Loucy (cell line): Measurements from ENCODE around the gene PTS.
"Not testable (repeated sequence)": the region's sequence is repeated elsewhere in the genome, so short reads cannot be mapped to it uniquely, and the experiment has no call there.

Experiments
- H2AFZ ChIP-seq: fragments of 200-600 bp; sonication (generic); 2 replicates; pipeline ENCODE4 v1.6.0; 2016; ENCODE audit warnings: antibody characterized with exemption, mild to moderate bottlenecking, low read length, moderate library complexity
- H3F3A ChIP-seq: fragments of 200-600 bp; 2 replicates; pipeline ENCODE4 v1.6.0; 2016; ENCODE audit warnings: antibody characterized with exemption, low read depth, mild to moderate bottlenecking
- H3K27me3 ChIP-seq: fragments of 200-600 bp; sonication (generic); 2 replicates; pipeline ENCODE4 v1.6.1; 2014; ENCODE audit warnings: low read length, mild to moderate bottlenecking; ENCODE audit not compliant: insufficient read depth, poor library complexity, severe bottlenecking
- H3K36me3 ChIP-seq: fragments of 200-600 bp; sonication (generic); 2 replicates; pipeline ENCODE4 v1.6.1; 2016; ENCODE audit warnings: low read length; ENCODE audit not compliant: insufficient read depth
- H3K4me1 ChIP-seq: fragments of 200-600 bp; sonication (generic); 2 replicates; pipeline ENCODE4 v1.5.1; 2014; ENCODE audit warnings: low read length, mild to moderate bottlenecking; ENCODE audit not compliant: insufficient read depth, poor library complexity, severe bottlenecking
- H3K4me2 ChIP-seq: fragments of 200-600 bp; sonication (generic); 2 replicates; pipeline ENCODE4 v1.6.0; 2014; ENCODE audit warnings: antibody characterized with exemption, low read length, low read depth, mild to moderate bottlenecking; ENCODE audit not compliant: poor library complexity, severe bottlenecking
- H3K4me3 ChIP-seq: fragments of 200-600 bp; sonication (generic); 2 replicates; pipeline ENCODE4 v1.5.1; 2014; ENCODE audit warnings: low read length, mild to moderate bottlenecking, mixed read lengths; ENCODE audit not compliant: poor library complexity, severe bottlenecking
- H3K79me2 ChIP-seq: fragments of 200-600 bp; sonication (generic); 2 replicates; pipeline ENCODE4 v1.6.1; 2014; ENCODE audit warnings: low read length; ENCODE audit not compliant: insufficient read depth
- H3K9ac ChIP-seq: fragments of 200-600 bp; sonication (generic); 2 replicates; pipeline ENCODE4 v1.6.0; 2014; ENCODE audit warnings: mild to moderate bottlenecking, low read depth, low read length, moderate library complexity; ENCODE audit not compliant: poor library complexity, severe bottlenecking
- H3K9me2 ChIP-seq: fragments of 200-600 bp; sonication (generic); replicated peaks from 2 replicates; pipeline ENCODE4 v1.6.1; 2016; ENCODE audit warnings: low read depth, low read length, mixed read lengths
- H3K9me3 ChIP-seq: fragments of 200-600 bp; sonication (generic); 2 replicates; pipeline ENCODE4 v1.6.1; 2014; ENCODE audit warnings: mild to moderate bottlenecking, antibody characterized with exemption, low read length, low read depth; ENCODE audit not compliant: insufficient read depth
- H4K20me1 ChIP-seq: fragments of 200-600 bp; sonication (generic); 2 replicates; pipeline ENCODE4 v1.6.0; 2014; ENCODE audit warnings: antibody characterized with exemption, low read length, mild to moderate bottlenecking; ENCODE audit not compliant: insufficient read depth, poor library complexity, severe bottlenecking
- EZH2phosphoT487 ChIP-seq: fragments of 200-600 bp; IDR thresholded peaks from 2 replicates; pipeline ENCODE4 v1.6.1; 2018; ENCODE audit warnings: antibody characterized with exemption, mild to moderate bottlenecking, moderate library complexity, borderline replicate concordance
- TF ChIP-seq, protein P1 (sequence below): fragments of 200-600 bp; sonication (generic); conservative IDR thresholded peaks from 2 replicates; pipeline ENCODE4 v1.5.1; 2014; ENCODE audit warnings: mild to moderate bottlenecking, antibody characterized with exemption, low read length

PTS gene

GRCh38 chr11:112185883-112186282 is 40.3 kb upstream of the PTS start:
- no peaks in the 10 kb centered on the region for H4K20me1 ChIP-seq

GRCh38 chr11:112186304-112186703 is 39.9 kb upstream of the PTS start:
- H3K4me3 ChIP-seq = no peak overlapping the region
- H3K9me3 ChIP-seq = no peaks in the 10 kb centered on the region
- no peaks in the 10 kb centered on the region for H3K79me2 ChIP-seq
- no peak overlapping the region for H3K4me2 ChIP-seq
- H3K9me2 ChIP-seq = no peaks in the 10 kb centered on the region
- H3K9ac ChIP-seq = no peak overlapping the region
- H3K27me3 ChIP-seq = no peaks in the 10 kb centered on the region
- H3F3A ChIP-seq = no peaks in the 10 kb centered on the region
- TF ChIP-seq EZH2phosphoT487 = no peak
- TF ChIP-seq, protein P1, sequence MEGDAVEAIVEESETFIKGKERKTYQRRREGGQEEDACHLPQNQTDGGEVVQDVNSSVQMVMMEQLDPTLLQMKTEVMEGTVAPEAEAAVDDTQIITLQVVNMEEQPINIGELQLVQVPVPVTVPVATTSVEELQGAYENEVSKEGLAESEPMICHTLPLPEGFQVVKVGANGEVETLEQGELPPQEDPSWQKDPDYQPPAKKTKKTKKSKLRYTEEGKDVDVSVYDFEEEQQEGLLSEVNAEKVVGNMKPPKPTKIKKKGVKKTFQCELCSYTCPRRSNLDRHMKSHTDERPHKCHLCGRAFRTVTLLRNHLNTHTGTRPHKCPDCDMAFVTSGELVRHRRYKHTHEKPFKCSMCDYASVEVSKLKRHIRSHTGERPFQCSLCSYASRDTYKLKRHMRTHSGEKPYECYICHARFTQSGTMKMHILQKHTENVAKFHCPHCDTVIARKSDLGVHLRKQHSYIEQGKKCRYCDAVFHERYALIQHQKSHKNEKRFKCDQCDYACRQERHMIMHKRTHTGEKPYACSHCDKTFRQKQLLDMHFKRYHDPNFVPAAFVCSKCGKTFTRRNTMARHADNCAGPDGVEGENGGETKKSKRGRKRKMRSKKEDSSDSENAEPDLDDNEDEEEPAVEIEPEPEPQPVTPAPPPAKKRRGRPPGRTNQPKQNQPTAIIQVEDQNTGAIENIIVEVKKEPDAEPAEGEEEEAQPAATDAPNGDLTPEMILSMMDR = no peak
- H2AFZ ChIP-seq = no peak overlapping the region
- H3K36me3 ChIP-seq = no peaks in the 10 kb centered on the region
- H3K4me1 ChIP-seq = peaks cover under 1% of the 10 kb centered on the region
- H4K20me1 ChIP-seq = no peaks in the 10 kb centered on the region

More at GRCh38 chr11:112185883-112186282, 40.3 kb upstream of the PTS start:
- Histone ChIP-seq H3K4me3 (no peak overlapping the region), H3K4me1 (no peaks in the 10 kb centered on the region), H3K4me2 (no peak overlapping the region), H3K36me3 (no peaks in the 10 kb centered on the region), H2AFZ (no peak overlapping the region), H3K27me3 (no peaks in the 10 kb centered on the region), H3K9ac (no peak overlapping the region), H3K9me2 (no peaks in the 10 kb centered on the region), H3K9me3 (no peaks in the 10 kb centered on the region), H3F3A (no peaks in the 10 kb centered on the region), H3K79me2 (no peaks in the 10 kb centered on the region)
- TF ChIP-seq EZH2phosphoT487 = no peak
- TF ChIP-seq, protein P1 = no peak

GRCh38 chr11:112195113-112195512 is 31.1 kb upstream of the PTS start:
- not testable (repeated sequence) for H3K9me3 ChIP-seq, H3K27me3 ChIP-seq, H3K79me2 ChIP-seq, H3K4me1 ChIP-seq, H2AFZ ChIP-seq, H3K9ac ChIP-seq, H3K36me3 ChIP-seq, H3K9me2 ChIP-seq, H3K4me3 ChIP-seq, H3F3A ChIP-seq, H4K20me1 ChIP-seq, H3K4me2 ChIP-seq

DNA sequence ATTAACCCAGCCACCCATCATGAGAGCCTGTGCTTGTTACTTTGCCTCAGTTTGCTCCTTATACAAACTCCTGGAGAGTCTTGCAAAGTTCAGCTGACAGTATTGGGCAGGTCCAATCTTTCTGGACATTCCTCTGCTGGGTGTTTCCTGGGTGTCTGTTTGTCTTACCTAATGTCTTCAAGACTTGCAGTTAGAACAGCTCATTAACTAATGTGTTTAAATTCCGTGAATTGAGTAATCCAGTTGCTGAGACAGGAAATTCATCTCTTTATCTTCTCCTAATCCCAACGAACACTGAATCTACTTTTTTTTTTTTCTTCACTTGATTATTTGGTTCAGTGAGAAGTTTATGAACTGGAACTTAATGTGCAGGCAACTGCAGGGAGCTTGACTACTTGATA is 30.3 kb upstream of the PTS start:
- Histone ChIP-seq H3K4me2 (no peak overlapping the region), H3K36me3 (no peaks in the 10 kb centered on the region), H2AFZ (no peak overlapping the region), H3K27me3 (no peaks in the 10 kb centered on the region), H3K4me1 (peaks cover 9% of the 10 kb centered on the region), H3K9ac (no peak overlapping the region), H3F3A (no peaks in the 10 kb centered on the region), H3K9me3 (no peaks in the 10 kb centered on the region), H4K20me1 (no peaks in the 10 kb centered on the region), H3K4me3 (no peak overlapping the region), H3K79me2 (no peaks in the 10 kb centered on the region), H3K9me2 (no peaks in the 10 kb centered on the region)
- no peak for TF ChIP-seq EZH2phosphoT487
- TF ChIP-seq, protein P1 = no peak
